Activated CD4-positive, alpha-beta memory T cell treated with anti-CD3 and anti-CD28 coated beads, Interleukin-2, amount 10 ng/mL, durations not matched to agents 7 days and 5 days (primary cell): ENCODE results near the gene SEMA6A. TPM values are rescaled to one million over a fixed set of nuclear protein-coding genes. Genes with fewer than 3 reads are reported as not detected.

ENCODE experiments used
- CTCF ChIA-PET: fragments of 350-600 bp; sonication (Branson Sonifier 250); formaldehyde crosslinking; loops from one replicate; lab custom pipeline; 2021; ENCODE audit warnings: antibody characterized with exemption, inconsistent platforms; lab: Charles Lee
- POLR2A ChIA-PET: fragments of 350-600 bp; sonication (Branson Sonifier 250); formaldehyde crosslinking; loops from one replicate; lab custom pipeline; 2021; ENCODE audit warnings: antibody characterized with exemption; lab: Charles Lee
- DNase-seq: peaks from one replicate; pipeline ENCODE4 v3.0.0-alpha.2; 2020
- H3K27ac Mint-ChIP-seq: one replicate; pipeline ENCODE4 v1.8.0; 2021; ENCODE audit warnings: mild to moderate bottlenecking, mixed read lengths
- H3K27me3 Mint-ChIP-seq: one replicate; pipeline ENCODE4 v1.8.0; 2021; ENCODE audit warnings: mixed read lengths
- H3K36me3 Mint-ChIP-seq: one replicate; pipeline ENCODE4 v1.8.0; 2021; ENCODE audit warnings: low read depth, mixed read lengths
- H3K4me1 Mint-ChIP-seq: one replicate; pipeline ENCODE4 v1.8.0; 2021; ENCODE audit warnings: mixed read lengths
- H3K4me3 Mint-ChIP-seq: one replicate; pipeline ENCODE4 v1.8.0; 2021; ENCODE audit warnings: mild to moderate bottlenecking, mixed read lengths
- H3K9me3 Mint-ChIP-seq: one replicate; pipeline ENCODE4 v1.8.0; 2021; ENCODE audit warnings: mixed read lengths
- total RNA-seq, 2 experiments: library from RNA; stranded (reverse); gene quantifications; one replicate each; pipeline ENCODE4 v1.2.3, GENCODE V29; 2021

SEMA6A gene
- total RNA-seq, 2 experiments from 2014 or later, result 0.13 TPM; not detected in 1

- H3K4me1 Mint-ChIP-seq, result peaks cover 1% of the 10 kb centered on the region
- no peak overlapping the region for H3K4me3 Mint-ChIP-seq
- ChIA-PET POLR2A (no interaction called here), CTCF (no interaction called here)
- no peaks in the 10 kb centered on the region for H3K9me3 Mint-ChIP-seq
- no peak for DNase-seq
- H3K27me3 Mint-ChIP-seq, result no peaks in the 10 kb centered on the region
- H3K27ac Mint-ChIP-seq, result no peak overlapping the region
- H3K36me3 Mint-ChIP-seq, result no peaks in the 10 kb centered on the region
These were observed 125.7 kb downstream of the SEMA6A start for GRCh38 chr5:116448870-116449427.

- no peaks in the 10 kb centered on the region for H3K36me3 Mint-ChIP-seq
- CTCF ChIA-PET, result no interaction called here
These were observed 126.2 kb downstream of the SEMA6A start for GRCh38 chr5:116448450-116448849.

GRCh38 chr5:116446356-116447005 lies 128.1 kb downstream of the SEMA6A start:
- no peaks in the 10 kb centered on the region for H3K4me1 Mint-ChIP-seq
- CTCF ChIA-PET, result no interaction called here
- no peak overlapping the region for H3K27ac Mint-ChIP-seq
- POLR2A ChIA-PET, result no interaction called here
- H3K4me3 Mint-ChIP-seq, result no peak overlapping the region
- H3K36me3 Mint-ChIP-seq, result no peaks in the 10 kb centered on the region
- no peak for DNase-seq
- H3K9me3 Mint-ChIP-seq, result no peaks in the 10 kb centered on the region
- no peaks in the 10 kb centered on the region for H3K27me3 Mint-ChIP-seq

More at GRCh38 chr5:116448450-116448849, 126.2 kb downstream of the SEMA6A start:
- Mint-ChIP-seq H3K27ac (no peak overlapping the region), H3K9me3 (no peaks in the 10 kb centered on the region), H3K4me1 (no peaks in the 10 kb centered on the region), H3K27me3 (no peaks in the 10 kb centered on the region), H3K4me3 (no peak overlapping the region)
- DNase-seq, result no peak
- POLR2A ChIA-PET, result no interaction called here

GRCh38 chr5:116445311-116445710 lies 129.3 kb downstream of the SEMA6A start:
- no peaks in the 10 kb centered on the region for H3K4me1 Mint-ChIP-seq
- H3K9me3 Mint-ChIP-seq, result no peaks in the 10 kb centered on the region
- no peaks in the 10 kb centered on the region for H3K36me3 Mint-ChIP-seq
- H3K27ac Mint-ChIP-seq, result no peak overlapping the region
- no peak overlapping the region for H3K4me3 Mint-ChIP-seq
- no peak for DNase-seq
- H3K27me3 Mint-ChIP-seq, result no peaks in the 10 kb centered on the region
- POLR2A ChIA-PET, result no interaction called here
- CTCF ChIA-PET, result interaction anchor here (0.6 kb wide), 1 partner anchor 16 kb away, joined by 3 read pairs; no protein-coding TSS in a partner anchor

GRCh38 chr5:116444373-116445295 lies 130.0 kb downstream of the SEMA6A start:
- no peak overlapping the region for H3K27ac Mint-ChIP-seq
- CTCF ChIA-PET, result no interaction called here
- no peaks in the 10 kb centered on the region for H3K36me3 Mint-ChIP-seq
- DNase-seq, result no peak
- H3K27me3 Mint-ChIP-seq, result no peaks in the 10 kb centered on the region
- no peaks in the 10 kb centered on the region for H3K4me1 Mint-ChIP-seq
- H3K4me3 Mint-ChIP-seq, result no peak overlapping the region
- no peaks in the 10 kb centered on the region for H3K9me3 Mint-ChIP-seq
- POLR2A ChIA-PET, result no interaction called here

GRCh38 chr5:116442931-116443551 lies 131.6 kb downstream of the SEMA6A start:
- CTCF ChIA-PET, result no interaction called here

GRCh38 chr5:116442095-116442534 lies 132.5 kb downstream of the SEMA6A start:
- no peak for DNase-seq
- no peak overlapping the region for H3K27ac Mint-ChIP-seq
- no peaks in the 10 kb centered on the region for H3K27me3 Mint-ChIP-seq
- H3K4me3 Mint-ChIP-seq, result no peak overlapping the region
- H3K9me3 Mint-ChIP-seq, result no peaks in the 10 kb centered on the region
- ChIA-PET POLR2A (no interaction called here), CTCF (interaction anchor here (0.9 kb wide), 1 partner anchor 10 kb away, joined by 3 read pairs; no protein-coding TSS in a partner anchor)
- no peaks in the 10 kb centered on the region for H3K36me3 Mint-ChIP-seq
- no peaks in the 10 kb centered on the region for H3K4me1 Mint-ChIP-seq

More at GRCh38 chr5:116442931-116443551, 131.6 kb downstream of the SEMA6A start:
- Mint-ChIP-seq H3K4me3 (no peak overlapping the region), H3K27me3 (no peaks in the 10 kb centered on the region), H3K4me1 (no peaks in the 10 kb centered on the region), H3K36me3 (no peaks in the 10 kb centered on the region), H3K27ac (no peak overlapping the region), H3K9me3 (no peaks in the 10 kb centered on the region)
- no peak for DNase-seq
- POLR2A ChIA-PET, result no interaction called here

- CTCF ChIA-PET, result no interaction called here
These were observed 133.4 kb downstream of the SEMA6A start for GRCh38 chr5:116441223-116441622.

GRCh38 chr5:116440457-116441001 lies 134.1 kb downstream of the SEMA6A start:
- Mint-ChIP-seq H3K27me3 (no peaks in the 10 kb centered on the region), H3K4me1 (no peaks in the 10 kb centered on the region), H3K4me3 (no peak overlapping the region), H3K36me3 (no peaks in the 10 kb centered on the region), H3K27ac (no peak overlapping the region), H3K9me3 (no peaks in the 10 kb centered on the region)
- ChIA-PET POLR2A (interaction anchor here (1.1 kb wide), 1 partner anchor 11 kb away, joined by 3 read pairs; no protein-coding TSS in a partner anchor), CTCF (no interaction called here)
- no peak for DNase-seq

More at GRCh38 chr5:116441223-116441622, 133.4 kb downstream of the SEMA6A start:
- DNase-seq, result no peak
- no peak overlapping the region for H3K4me3 Mint-ChIP-seq
- H3K9me3 Mint-ChIP-seq, result no peaks in the 10 kb centered on the region
- H3K27me3 Mint-ChIP-seq, result no peaks in the 10 kb centered on the region
- POLR2A ChIA-PET, result interaction anchor here (1.1 kb wide), 1 partner anchor 10 kb away, joined by 3 read pairs; no protein-coding TSS in a partner anchor
- H3K4me1 Mint-ChIP-seq, result no peaks in the 10 kb centered on the region
- H3K36me3 Mint-ChIP-seq, result no peaks in the 10 kb centered on the region
- H3K27ac Mint-ChIP-seq, result no peak overlapping the region

- no peak overlapping the region for H3K27ac Mint-ChIP-seq
- ChIA-PET POLR2A (no interaction called here), CTCF (no interaction called here)
- no peak overlapping the region for H3K4me3 Mint-ChIP-seq
- no peaks in the 10 kb centered on the region for H3K36me3 Mint-ChIP-seq
- no peaks in the 10 kb centered on the region for H3K4me1 Mint-ChIP-seq
- no peaks in the 10 kb centered on the region for H3K9me3 Mint-ChIP-seq
- H3K27me3 Mint-ChIP-seq, result no peaks in the 10 kb centered on the region
- DNase-seq, result no peak
These were observed 134.7 kb downstream of the SEMA6A start for GRCh38 chr5:116439905-116440304.

GRCh38 chr5:116438979-116439554 lies 135.6 kb downstream of the SEMA6A start:
- POLR2A ChIA-PET, result no interaction called here
- Mint-ChIP-seq H3K9me3 (no peaks in the 10 kb centered on the region), H3K4me1 (no peaks in the 10 kb centered on the region), H3K27me3 (no peaks in the 10 kb centered on the region), H3K36me3 (no peaks in the 10 kb centered on the region), H3K27ac (no peak overlapping the region), H3K4me3 (no peak overlapping the region)
- CTCF ChIA-PET, result no interaction called here
- DNase-seq, result no peak

- no peaks in the 10 kb centered on the region for H3K36me3 Mint-ChIP-seq
- no peaks in the 10 kb centered on the region for H3K4me1 Mint-ChIP-seq
- H3K4me3 Mint-ChIP-seq, result no peak overlapping the region
- POLR2A ChIA-PET, result no interaction called here
- CTCF ChIA-PET, result no interaction called here
- H3K9me3 Mint-ChIP-seq, result no peaks in the 10 kb centered on the region
- no peak for DNase-seq
- H3K27me3 Mint-ChIP-seq, result no peaks in the 10 kb centered on the region
- H3K27ac Mint-ChIP-seq, result no peak overlapping the region
These were observed 136.6 kb downstream of the SEMA6A start for GRCh38 chr5:116437922-116438578.
